Measurements from ENCODE around the gene MTR.

GRCh38 chr1:236861560-236862218 lies 66.6 kb downstream of the MTR start:
- TF ChIP-seq CTCF (IDR thresholded peaks at IDR 0.05; ENCODE audit: low read length) (no peak), EZH2 (IDR thresholded peaks at IDR 0.05; ENCODE audit: borderline replicate concordance, low read length) (no peak)
